Activated naive CD4-positive, alpha-beta T cell treated with anti-CD3 and anti-CD28 coated beads, Interleukin-2, amount 10 ng/mL, durations not matched to agents 7 days and 5 days (primary cell): Measurements from ENCODE around the gene SOCS7.

Experiments used
- CTCF ChIA-PET: fragments of 350-600 bp; sonication (Branson Sonifier 250); formaldehyde crosslinking; loops from one replicate; lab custom pipeline; 2021; ENCODE audit warnings: antibody characterized with exemption; lab: Charles Lee
- DNase-seq: peaks from one replicate; pipeline ENCODE4 v3.0.0-alpha.2; 2020
- H3K27ac Mint-ChIP-seq: one replicate; pipeline ENCODE4 v1.8.0; 2021; ENCODE audit warnings: mild to moderate bottlenecking, moderate library complexity, mixed read lengths
- H3K27me3 Mint-ChIP-seq: one replicate; pipeline ENCODE4 v1.8.0; 2021; ENCODE audit warnings: mild to moderate bottlenecking, mixed read lengths
- H3K36me3 Mint-ChIP-seq: one replicate; pipeline ENCODE4 v1.8.0; 2021; ENCODE audit warnings: mixed read lengths
- H3K4me1 Mint-ChIP-seq: one replicate; pipeline ENCODE4 v1.8.0; 2021; ENCODE audit warnings: mixed read lengths
- H3K4me3 Mint-ChIP-seq: one replicate; pipeline ENCODE4 v1.8.0; 2021; ENCODE audit warnings: mild to moderate bottlenecking, moderate library complexity, mixed read lengths
- H3K9me3 Mint-ChIP-seq: one replicate; pipeline ENCODE4 v1.8.0; 2021; ENCODE audit warnings: mixed read lengths

The SOCS7 gene

GRCh38 chr17:38343608-38344419, 7.8 kb upstream of the SOCS7 start, which contains the start of gene GPR179:
GPR179 (minus strand) TSS chr17:38343956; CDS start chr17:38343789, 167 bp downstream.
- H3K4me3 Mint-ChIP-seq, result no peak within 1 kb of the TSS

GRCh38 chr17:38344420-38344745, 7.3 kb upstream of the SOCS7 start:
- Mint-ChIP-seq H3K4me1 (peaks cover 3% of the 10 kb centered on the region), H3K36me3 (no peaks in the 10 kb centered on the region), H3K9me3 (no peaks in the 10 kb centered on the region), H3K27ac (no peak overlapping the region), H3K4me3 (no peak overlapping the region), H3K27me3 (peaks cover 19% of the 10 kb centered on the region)
- no peak for DNase-seq
- CTCF ChIA-PET, result interaction anchor here (1.2 to 1.4 kb wide), 2 partner anchors 10 to 70 kb away, joined by 4 read pairs; no protein-coding TSS in a partner anchor

More at GRCh38 chr17:38343608-38344419, 7.8 kb upstream of the SOCS7 start, which contains the start of gene GPR179:
- no peaks in the 10 kb centered on the region for H3K4me1 Mint-ChIP-seq
- DNase-seq, result no peak
- H3K27me3 Mint-ChIP-seq, result peaks cover 22% of the 10 kb centered on the region
- H3K9me3 Mint-ChIP-seq, result no peaks in the 10 kb centered on the region
- no peak within 1 kb of the TSS for H3K27ac Mint-ChIP-seq
- H3K36me3 Mint-ChIP-seq, result no peaks in the 10 kb centered on the region
- CTCF ChIA-PET, result interaction anchor here (1.2 to 1.4 kb wide), 2 partner anchors 10 to 70 kb away, joined by 4 read pairs; no protein-coding TSS in a partner anchor

GRCh38 chr17:38345743-38346142, 5.9 kb upstream of the SOCS7 start:
- Mint-ChIP-seq H3K27me3 (peaks cover 19% of the 10 kb centered on the region), H3K27ac (no peak overlapping the region), H3K9me3 (no peaks in the 10 kb centered on the region), H3K4me1 (peaks cover 11% of the 10 kb centered on the region), H3K36me3 (no peaks in the 10 kb centered on the region), H3K4me3 (no peak overlapping the region)
- DNase-seq, result no peak
- CTCF ChIA-PET, result interaction anchor here (0.6 to 7.0 kb wide), 3 partner anchors 22 to 97 kb away, joined by 3 to 168 read pairs (median 3); no protein-coding TSS in a partner anchor

- Mint-ChIP-seq H3K4me1 (peaks cover 32% of the 10 kb centered on the region), H3K27me3 (peaks cover 14% of the 10 kb centered on the region), H3K9me3 (no peaks in the 10 kb centered on the region), H3K36me3 (peaks cover 3% of the 10 kb centered on the region), H3K4me3 (no peak overlapping the region), H3K27ac (no peak overlapping the region)
- CTCF ChIA-PET, result interaction anchor here (0.6 to 7.0 kb wide), 24 partner anchors 9 to 318 kb away, joined by 3 to 168 read pairs (median 6); no protein-coding TSS in a partner anchor
- DNase-seq, result peak; percentile 93
Observed at GRCh38 chr17:38349097-38349730, 2.4 kb upstream of the SOCS7 start.

GRCh38 chr17:38350035-38350434, 1.6 kb upstream of the SOCS7 start:
- Mint-ChIP-seq H3K9me3 (no peaks in the 10 kb centered on the region), H3K27me3 (peaks cover 6% of the 10 kb centered on the region), H3K36me3 (peaks cover 3% of the 10 kb centered on the region), H3K27ac (no peak overlapping the region), H3K4me1 (peaks cover 40% of the 10 kb centered on the region), H3K4me3 (no peak overlapping the region)
- DNase-seq, result no peak
- CTCF ChIA-PET, result interaction anchor here (0.6 to 7.0 kb wide), 13 partner anchors 10 to 136 kb away, joined by 3 to 168 read pairs (median 11); no protein-coding TSS in a partner anchor

- Mint-ChIP-seq H3K4me1 (peaks cover 44% of the 10 kb centered on the region), H3K27ac (no peak overlapping the region), H3K4me3 (peak overlapping the region; percentile 73), H3K9me3 (no peaks in the 10 kb centered on the region), H3K36me3 (peaks cover 3% of the 10 kb centered on the region), H3K27me3 (peaks cover 3% of the 10 kb centered on the region)
- CTCF ChIA-PET, result interaction anchor here (4.0 kb wide), 1 partner anchor 62 kb away, joined by 17 read pairs; no protein-coding TSS in a partner anchor
- peak; percentile 47 for DNase-seq
Observed at GRCh38 chr17:38352245-38353085, 821 bp downstream of the SOCS7 start.

GRCh38 chr17:38353086-38353604, 1.5 kb downstream of the SOCS7 start:
- CTCF ChIA-PET, result interaction anchor here (1.4 to 4.0 kb wide), 2 partner anchors 16 to 61 kb away, joined by 3 to 17 read pairs; no protein-coding TSS in a partner anchor
- peaks cover 44% of the 10 kb centered on the region for H3K4me1 Mint-ChIP-seq
- no peak overlapping the region for H3K27ac Mint-ChIP-seq
- no peak for DNase-seq
- H3K27me3 Mint-ChIP-seq, result peaks cover 3% of the 10 kb centered on the region
- H3K9me3 Mint-ChIP-seq, result no peaks in the 10 kb centered on the region
- peaks cover 3% of the 10 kb centered on the region for H3K36me3 Mint-ChIP-seq
- H3K4me3 Mint-ChIP-seq, result peak overlapping the region; percentile 73

- CTCF ChIA-PET, result interaction anchor here (0.9 to 4.0 kb wide), 3 partner anchors 9 to 61 kb away, joined by 3 to 17 read pairs (median 4); partner anchors contain the start of gene GPR179
- peaks cover 3% of the 10 kb centered on the region for H3K27me3 Mint-ChIP-seq
- peaks cover 3% of the 10 kb centered on the region for H3K36me3 Mint-ChIP-seq
- H3K27ac Mint-ChIP-seq, result no peak overlapping the region
- H3K9me3 Mint-ChIP-seq, result no peaks in the 10 kb centered on the region
- H3K4me3 Mint-ChIP-seq, result peak overlapping the region; percentile 73
- no peak for DNase-seq
- peaks cover 44% of the 10 kb centered on the region for H3K4me1 Mint-ChIP-seq
Observed at GRCh38 chr17:38353668-38354067, 2.0 kb downstream of the SOCS7 start.

- H3K27ac Mint-ChIP-seq, result no peak overlapping the region
- peaks cover 3% of the 10 kb centered on the region for H3K27me3 Mint-ChIP-seq
- H3K4me1 Mint-ChIP-seq, result peaks cover 41% of the 10 kb centered on the region
- no peak overlapping the region for H3K4me3 Mint-ChIP-seq
- peaks cover 3% of the 10 kb centered on the region for H3K36me3 Mint-ChIP-seq
- CTCF ChIA-PET, result interaction anchor here (0.9 to 4.0 kb wide), 4 partner anchors 10 to 60 kb away, joined by 3 to 17 read pairs (median 4); partner anchors contain the start of gene GPR179
- H3K9me3 Mint-ChIP-seq, result no peaks in the 10 kb centered on the region
- DNase-seq, result no peak
Observed at GRCh38 chr17:38354466-38354865, 2.8 kb downstream of the SOCS7 start.

GRCh38 chr17:38355251-38355650, 3.6 kb downstream of the SOCS7 start:
- no peak overlapping the region for H3K4me3 Mint-ChIP-seq
- peaks cover 3% of the 10 kb centered on the region for H3K27me3 Mint-ChIP-seq
- CTCF ChIA-PET, result interaction anchor here (0.9 to 4.0 kb wide), 3 partner anchors 32 to 59 kb away, joined by 3 to 17 read pairs (median 4); no protein-coding TSS in a partner anchor
- peaks cover 3% of the 10 kb centered on the region for H3K36me3 Mint-ChIP-seq
- no peak for DNase-seq
- H3K9me3 Mint-ChIP-seq, result no peaks in the 10 kb centered on the region
- H3K27ac Mint-ChIP-seq, result no peak overlapping the region
- H3K4me1 Mint-ChIP-seq, result peaks cover 38% of the 10 kb centered on the region

GRCh38 chr17:38357486-38358123, 6.0 kb downstream of the SOCS7 start:
- no peak for DNase-seq
- no peaks in the 10 kb centered on the region for H3K9me3 Mint-ChIP-seq
- peaks cover 27% of the 10 kb centered on the region for H3K4me1 Mint-ChIP-seq
- CTCF ChIA-PET, result no interaction called here
- H3K27ac Mint-ChIP-seq, result no peak overlapping the region
- peaks cover 2% of the 10 kb centered on the region for H3K27me3 Mint-ChIP-seq
- peaks cover 3% of the 10 kb centered on the region for H3K36me3 Mint-ChIP-seq
- H3K4me3 Mint-ChIP-seq, result no peak overlapping the region

- no peak overlapping the region for H3K4me3 Mint-ChIP-seq
- H3K27me3 Mint-ChIP-seq, result no peaks in the 10 kb centered on the region
- CTCF ChIA-PET, result interaction anchor here (1.1 to 3.2 kb wide), 2 partner anchors 10 to 55 kb away, joined by 4 to 19 read pairs; no protein-coding TSS in a partner anchor
Observed at GRCh38 chr17:38358586-38359513, 7.2 kb downstream of the SOCS7 start.

More at GRCh38 chr17:38358586-38359513, 7.2 kb downstream of the SOCS7 start:
- Mint-ChIP-seq H3K9me3 (no peaks in the 10 kb centered on the region), H3K4me1 (peaks cover 16% of the 10 kb centered on the region), H3K36me3 (peaks cover 2% of the 10 kb centered on the region), H3K27ac (no peak overlapping the region)
- no peak for DNase-seq
